GM23248 (cell line): Measurements from ENCODE around the gene COG5.

ENCODE experiments used
- EZH2 ChIP-seq: fragments of 200-600 bp; sonication (generic); IDR thresholded peaks from 2 replicates; pipeline ENCODE4 v1.6.1; 2018; ENCODE audit warnings: antibody characterized with exemption, mild to moderate bottlenecking; ENCODE audit not compliant: insufficient read depth, poor library complexity, severe bottlenecking
- EZH2phosphoT487 ChIP-seq: fragments of 200-600 bp; sonication (generic); IDR thresholded peaks from 2 replicates; pipeline ENCODE4 v1.6.1; 2018; ENCODE audit warnings: antibody characterized with exemption, moderate library complexity, mild to moderate bottlenecking, low read depth; ENCODE audit not compliant: insufficient read depth

GRCh38 chr7:107610323-107610722 lies 46.6 kb upstream of the COG5 start:
- no peak for TF ChIP-seq EZH2
- no peak for TF ChIP-seq EZH2phosphoT487
